HCT116 (cell line): ENCODE data around the gene MAEA. TPM values are rescaled to one million over a fixed set of nuclear protein-coding genes. Genes with fewer than 3 reads are reported as not detected.

Experiments used
- ATAC-seq: fragments of 200-7000 bp; cut with Tn5 transposase; 2 replicates; pipeline ENCODE4 v1.9.1; 2020; ENCODE audit warnings: mild to moderate bottlenecking, moderate library complexity
- BruUV-seq: library from RNA; stranded (reverse); fragments of 400-500 nt; replicated peaks from 2 replicates; lab custom pipeline; 2021; lab: Mats Ljungman, UMichigan
- CTCF ChIA-PET: fragments of 300-600 bp; sonication (Branson Sonifier 250); formaldehyde crosslinking; loops from one replicate; lab custom pipeline; 2021; ENCODE audit warnings: antibody characterized with exemption; lab: Charles Lee
- POLR2A ChIA-PET: fragments of 300-600, 350-600 bp; sonication (Branson Sonifier 250); formaldehyde crosslinking; loops from one replicate; lab custom pipeline; 2021; ENCODE audit warnings: antibody characterized with exemption; lab: Charles Lee
- RAD21 ChIA-PET, 2 experiments: fragments of 300-600 bp; sonication (Branson Sonifier 250); formaldehyde crosslinking; loops; one replicate each; lab custom pipeline; 2023; ENCODE audit warnings: low total read pairs in 2 of 2; ENCODE audit not compliant: uncharacterized antibody in 2 of 2, unreplicated experiment in 2 of 2, low non-redundant PET in 1 of 2; lab: Charles Lee
- DNase-seq: peaks from one replicate; pipeline ENCODE4 v3.0.0-alpha.2; 2010; ENCODE audit warnings: low read depth, low spot score
- H2AFZ ChIP-seq: fragments of 200-600 bp; shearing (Covaris generic), sonication (generic); 2 replicates; pipeline ENCODE4 v1.6.1; 2017; ENCODE audit warnings: low read depth, mixed run types, mixed read lengths, antibody characterized with exemption, low read length; ENCODE audit not compliant: poor library complexity, severe bottlenecking
- H3K27ac ChIP-seq: 2 replicates; pipeline ENCODE4 v1.5.1; 2012; ENCODE audit warnings: low read depth, low read length
- H3K27me3 ChIP-seq: fragments of 200-600 bp; sonication (generic); 2 replicates; pipeline ENCODE4 v1.6.1; 2016; ENCODE audit warnings: mixed run types, low read length, mixed read lengths; ENCODE audit not compliant: insufficient read depth
- H3K36me3 ChIP-seq, 2 experiments: fragments of 200-500 bp in 1 of 2; fragments of 200-600 bp in 1 of 2; sonication (Bioruptor generic) in 1 of 2; sonication (generic) in 1 of 2; 2 replicates each; pipeline versions ENCODE4 v1.5.1 to v1.6.1; 2014 to 2016; ENCODE audit warnings: low read length in 2 of 2, inconsistent platforms in 1 of 2, mixed read lengths in 1 of 2, mixed run types in 1 of 2; ENCODE audit not compliant: insufficient read depth in 2 of 2, control insufficient read depth in 1 of 2
- H3K4me1 ChIP-seq, 2 experiments: fragments of 200-600 bp in 1 of 2; sonication (generic) in 1 of 2; 2 replicates each; pipeline versions ENCODE4 v1.5.1 to v1.6.1; 2012 to 2017; ENCODE audit warnings: low read length in 2 of 2, inconsistent platforms in 1 of 2, mild to moderate bottlenecking in 1 of 2, mixed read lengths in 1 of 2, mixed run types in 1 of 2, moderate library complexity in 1 of 2; ENCODE audit not compliant: insufficient read depth in 2 of 2, control insufficient read depth in 1 of 2
- H3K4me2 ChIP-seq: fragments of 200-600 bp; sonication (generic); 2 replicates; pipeline ENCODE4 v1.6.1; 2017; ENCODE audit warnings: mixed run types, low read length, mixed read lengths
- H3K4me3 ChIP-seq, 2 experiments: fragments of 200-600 bp in 1 of 2; sonication (generic) in 1 of 2; replicated peaks in 1 of 2; 2 replicates each; pipeline ENCODE4 v1.5.1; 2011 to 2016; ENCODE audit warnings: low read length in 2 of 2, control low read depth in 1 of 2, low read depth in 1 of 2, mild to moderate bottlenecking in 1 of 2, mixed read lengths in 1 of 2, mixed run types in 1 of 2
- H3K79me2 ChIP-seq: fragments of 200-600 bp; sonication (generic); 2 replicates; pipeline ENCODE4 v1.6.1; 2017; ENCODE audit warnings: mild to moderate bottlenecking, mixed run types, low read length, moderate library complexity, mixed read lengths; ENCODE audit not compliant: insufficient read depth
- H3K9ac ChIP-seq: fragments of 200-600 bp; sonication (generic); 2 replicates; pipeline ENCODE4 v1.6.1; 2016; ENCODE audit warnings: low read length, mixed read lengths
- H3K9me2 ChIP-seq: fragments of 200-600 bp; sonication (generic), shearing (Covaris generic); 2 replicates; pipeline ENCODE4 v1.6.1; 2017; ENCODE audit warnings: mixed run types, mild to moderate bottlenecking, moderate library complexity; ENCODE audit not compliant: insufficient read depth
- H3K9me3 ChIP-seq, 2 experiments: fragments of 200-500 bp in 1 of 2; fragments of 200-600 bp in 1 of 2; sonication (Bioruptor generic) in 1 of 2; sonication (generic) in 1 of 2; 2 replicates each; pipeline ENCODE4 v1.6.1; 2014 to 2017; ENCODE audit warnings: low read length in 2 of 2, mixed read lengths in 2 of 2, inconsistent platforms in 1 of 2, low read depth in 1 of 2, mild to moderate bottlenecking in 1 of 2, mixed run types in 1 of 2, moderate library complexity in 1 of 2; ENCODE audit not compliant: control insufficient read depth in 1 of 2, insufficient read depth in 1 of 2
- H4K20me1 ChIP-seq: fragments of 200-600 bp; sonication (generic), shearing (Covaris generic); 2 replicates; pipeline ENCODE4 v1.6.1; 2017; ENCODE audit warnings: mixed run types, mild to moderate bottlenecking, moderate library complexity; ENCODE audit not compliant: insufficient read depth
- CBX3 ChIP-seq: IDR thresholded peaks from 2 replicates; pipeline ENCODE4 v1.6.1; 2012; ENCODE audit warnings: low read depth
- EGR1 ChIP-seq: IDR thresholded peaks from 2 replicates; pipeline ENCODE4 v1.6.1; 2012; ENCODE audit warnings: low read depth
- ELF1 ChIP-seq: IDR thresholded peaks from 2 replicates; pipeline ENCODE4 v1.6.1; 2012; ENCODE audit warnings: low read depth, borderline replicate concordance
- EZH2phosphoT487 ChIP-seq: fragments of 200-600 bp; IDR thresholded peaks from 2 replicates; pipeline ENCODE4 v1.6.1; 2018; ENCODE audit warnings: antibody characterized with exemption, borderline replicate concordance
- JUND ChIP-seq: IDR thresholded peaks from 2 replicates; pipeline ENCODE4 v1.6.1; 2012
- MAX ChIP-seq: IDR thresholded peaks from 2 replicates; pipeline ENCODE4 v1.6.1; 2012
- RAD21 ChIP-seq: IDR thresholded peaks from 2 replicates; pipeline ENCODE4 v1.6.1; 2012; ENCODE audit warnings: low read depth, mild to moderate bottlenecking
- SRF ChIP-seq: IDR thresholded peaks from 2 replicates; pipeline ENCODE4 v1.6.1; 2012; ENCODE audit warnings: low read depth
- ZNF274 ChIP-seq: fragments of 200-500 bp; sonication (Bioruptor generic); IDR thresholded peaks from 2 replicates; pipeline ENCODE4 v1.6.1; 2014; ENCODE audit warnings: mild to moderate bottlenecking, low read depth, low read length, inconsistent platforms
- intact Hi-C: fragments of 100-400 bp; cut with micrococcal nuclease; formaldehyde crosslinking; loops from 2 replicates; pipeline ENCODE4 v1.10.0; 2022
- total RNA-seq: library from RNA; stranded (reverse); gene quantifications from one replicate; pipeline ENCODE4 v1.2.1, GENCODE V29; 2021; ENCODE audit not compliant: unreplicated experiment
- TF ChIP-seq, protein P1 (sequence below), 3 experiments: fragments of 200-600 bp in 1 of 3; sonication (generic) in 1 of 3; IDR thresholded peaks in 2 of 3; conservative IDR thresholded peaks in 1 of 3; 2 replicates each; pipeline ENCODE4 v1.5.1; 2012 to 2017; ENCODE audit warnings: low read depth in 2 of 3, low read length in 2 of 3, antibody characterized with exemption in 1 of 3, borderline replicate concordance in 1 of 3, control low read depth in 1 of 3, mild to moderate bottlenecking in 1 of 3, mixed read lengths in 1 of 3, mixed run types in 1 of 3, moderate library complexity in 1 of 3; ENCODE audit not compliant: insufficient read depth in 1 of 3
- TF ChIP-seq, protein P2 (sequence below): IDR thresholded peaks from 2 replicates; pipeline ENCODE4 v1.6.1; 2012

MAEA gene
- total RNA-seq, 1 experiment from 2014 or later: 88.3 TPM

- no peak overlapping the region for H3K9ac ChIP-seq
- TF ChIP-seq, protein P1, sequence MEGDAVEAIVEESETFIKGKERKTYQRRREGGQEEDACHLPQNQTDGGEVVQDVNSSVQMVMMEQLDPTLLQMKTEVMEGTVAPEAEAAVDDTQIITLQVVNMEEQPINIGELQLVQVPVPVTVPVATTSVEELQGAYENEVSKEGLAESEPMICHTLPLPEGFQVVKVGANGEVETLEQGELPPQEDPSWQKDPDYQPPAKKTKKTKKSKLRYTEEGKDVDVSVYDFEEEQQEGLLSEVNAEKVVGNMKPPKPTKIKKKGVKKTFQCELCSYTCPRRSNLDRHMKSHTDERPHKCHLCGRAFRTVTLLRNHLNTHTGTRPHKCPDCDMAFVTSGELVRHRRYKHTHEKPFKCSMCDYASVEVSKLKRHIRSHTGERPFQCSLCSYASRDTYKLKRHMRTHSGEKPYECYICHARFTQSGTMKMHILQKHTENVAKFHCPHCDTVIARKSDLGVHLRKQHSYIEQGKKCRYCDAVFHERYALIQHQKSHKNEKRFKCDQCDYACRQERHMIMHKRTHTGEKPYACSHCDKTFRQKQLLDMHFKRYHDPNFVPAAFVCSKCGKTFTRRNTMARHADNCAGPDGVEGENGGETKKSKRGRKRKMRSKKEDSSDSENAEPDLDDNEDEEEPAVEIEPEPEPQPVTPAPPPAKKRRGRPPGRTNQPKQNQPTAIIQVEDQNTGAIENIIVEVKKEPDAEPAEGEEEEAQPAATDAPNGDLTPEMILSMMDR (IDR thresholded peaks at IDR 0.05 in 2 of 3, conservative IDR thresholded peaks at IDR 0.05 in 1 of 3; ENCODE audit: borderline replicate concordance in 1 of 3, insufficient read depth in 1 of 3, low read depth in 2 of 3, low read length in 2 of 3): no peak
- TF ChIP-seq CBX3 (no peak), ZNF274 (no peak), SRF (no peak), JUND (no peak), MAX (no peak), ELF1 (no peak), EGR1 (no peak), RAD21 (no peak), EZH2phosphoT487 (no peak)
- TF ChIP-seq, protein P2, sequence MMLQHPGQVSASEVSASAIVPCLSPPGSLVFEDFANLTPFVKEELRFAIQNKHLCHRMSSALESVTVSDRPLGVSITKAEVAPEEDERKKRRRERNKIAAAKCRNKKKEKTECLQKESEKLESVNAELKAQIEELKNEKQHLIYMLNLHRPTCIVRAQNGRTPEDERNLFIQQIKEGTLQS: no peak
- TF ChIP-seq, all 23 proteins: peak for 0
- DNase-seq (no peak), ATAC-seq (no peak)
- peaks cover 56% of the 10 kb centered on the region for H3K79me2 ChIP-seq
- ChIA-PET CTCF (no interaction called here), RAD21 (no interaction called here), POLR2A (no interaction called here)
- no peak overlapping the region for H3K27ac ChIP-seq
- peaks cover 27 to 48% of the 10 kb centered on the region in 2 experiments for H3K36me3 ChIP-seq
- no peak overlapping the region for H2AFZ ChIP-seq
- peaks cover 0 to 3% of the 10 kb centered on the region in 2 experiments; a peak in 1 of 4 replicates for H3K4me1 ChIP-seq
- no TSS peak for BruUV-seq
- H3K4me3 ChIP-seq: no peak overlapping the region
- no peak overlapping the region for H3K4me2 ChIP-seq
- no peaks in the 10 kb centered on the region for H4K20me1 ChIP-seq
- no peaks in the 10 kb centered on the region for H3K9me2 ChIP-seq
- intact Hi-C loops: no loop called here
- H3K27me3 ChIP-seq: no peaks in the 10 kb centered on the region
- no peaks in the 10 kb centered on the region for H3K9me3 ChIP-seq
Observed at GRCh38 chr4:1316537-1317168, 27.0 kb downstream of the MAEA start.
